Ishikawa (cell line): ENCODE results near the gene ABCC4.

ENCODE experiments used
- CEBPB ChIP-seq: IDR thresholded peaks from 2 replicates; pipeline ENCODE4 v1.6.1; 2012
- CREB1 ChIP-seq: IDR thresholded peaks from 2 replicates; pipeline ENCODE4 v1.6.1; 2012; ENCODE audit warnings: low read depth
- EGR1 ChIP-seq: IDR thresholded peaks from 2 replicates; pipeline ENCODE4 v1.6.1; 2012
- EP300 ChIP-seq: IDR thresholded peaks from 2 replicates; pipeline ENCODE4 v1.6.1; 2012; ENCODE audit warnings: borderline replicate concordance
- FOXM1 ChIP-seq: IDR thresholded peaks from 2 replicates; pipeline ENCODE4 v1.6.1; 2012; ENCODE audit warnings: low read depth, borderline replicate concordance
- MAX ChIP-seq: IDR thresholded peaks from 2 replicates; pipeline ENCODE4 v1.6.1; 2012
- NFIC ChIP-seq: IDR thresholded peaks from 2 replicates; pipeline ENCODE4 v1.6.1; 2012
- RAD21 ChIP-seq: IDR thresholded peaks from 2 replicates; pipeline ENCODE4 v1.6.1; 2012; ENCODE audit warnings: low read depth
- REST ChIP-seq: IDR thresholded peaks from 2 replicates; pipeline ENCODE4 v1.6.1; 2012; ENCODE audit warnings: low read depth, mild to moderate bottlenecking
- TAF1 ChIP-seq: IDR thresholded peaks from 2 replicates; pipeline ENCODE4 v1.6.1; 2012; ENCODE audit warnings: low read depth, mild to moderate bottlenecking
- TCF12 ChIP-seq: IDR thresholded peaks from 2 replicates; pipeline ENCODE4 v1.6.1; 2012; ENCODE audit warnings: low read depth
- TEAD4 ChIP-seq: IDR thresholded peaks from 2 replicates; pipeline ENCODE4 v1.6.1; 2012
- USF1 ChIP-seq: IDR thresholded peaks from 2 replicates; pipeline ENCODE4 v1.6.1; 2012
- YY1 ChIP-seq: IDR thresholded peaks from 2 replicates; pipeline ENCODE4 v1.6.1; 2012; ENCODE audit warnings: low read depth
- ZBTB7A ChIP-seq: IDR thresholded peaks from 2 replicates; pipeline ENCODE4 v1.6.1; 2012; ENCODE audit warnings: low read depth

The ABCC4 gene

GRCh38 chr13:95289020-95289444 is 12.2 kb downstream of the ABCC4 start:
- no peak for TF ChIP-seq TAF1
- TF ChIP-seq CEBPB: no peak
- TF ChIP-seq RAD21: no peak
- TF ChIP-seq ZBTB7A: no peak
- TF ChIP-seq EP300: no peak
- no peak for TF ChIP-seq USF1
- no peak for TF ChIP-seq TCF12
- TF ChIP-seq EGR1: no peak
- no peak for TF ChIP-seq FOXM1
- TF ChIP-seq NFIC: no peak
- no peak for TF ChIP-seq YY1
- no peak for TF ChIP-seq TEAD4
- TF ChIP-seq MAX: no peak
- TF ChIP-seq REST: no peak
- TF ChIP-seq CREB1: no peak

GRCh38 chr13:95284436-95284835 is 16.8 kb downstream of the ABCC4 start:
- TF ChIP-seq EP300 (no peak), CREB1 (no peak), TCF12 (no peak), NFIC (no peak), FOXM1 (no peak)

DNA sequence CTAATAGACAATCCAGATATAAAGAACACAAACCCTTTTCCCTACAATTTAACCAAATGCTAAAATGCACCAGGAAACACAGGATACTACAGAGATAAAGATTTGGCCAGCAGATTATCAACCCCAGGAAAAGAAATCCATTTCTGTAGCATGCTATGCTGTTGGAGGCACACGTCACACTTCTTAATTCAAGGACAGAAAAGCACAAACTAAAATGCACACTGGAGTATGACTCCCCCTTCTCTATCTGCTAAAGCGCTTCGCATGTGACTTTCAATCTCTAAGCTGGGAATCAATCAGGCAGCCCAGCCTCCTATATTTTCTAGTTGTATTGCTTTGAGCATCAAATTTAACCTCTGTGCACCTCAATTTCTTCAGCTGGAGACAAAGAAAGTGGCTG is 22.2 kb downstream of the ABCC4 start:
- no peak for TF ChIP-seq YY1
- no peak for TF ChIP-seq TAF1
- TF ChIP-seq CEBPB: no peak
- TF ChIP-seq EP300: no peak
- no peak for TF ChIP-seq TCF12
- no peak for TF ChIP-seq EGR1
- no peak for TF ChIP-seq RAD21
- TF ChIP-seq TEAD4: no peak
- no peak for TF ChIP-seq CREB1
- TF ChIP-seq ZBTB7A: no peak
- no peak for TF ChIP-seq FOXM1
- TF ChIP-seq REST: no peak
- no peak for TF ChIP-seq MAX
- no peak for TF ChIP-seq USF1
- TF ChIP-seq NFIC: no peak

- no peak for TF ChIP-seq MAX
- TF ChIP-seq NFIC: no peak
- TF ChIP-seq FOXM1: no peak
- TF ChIP-seq TAF1: no peak
Observed at GRCh38 chr13:95276037-95276505, 25.2 kb downstream of the ABCC4 start.

DNA sequence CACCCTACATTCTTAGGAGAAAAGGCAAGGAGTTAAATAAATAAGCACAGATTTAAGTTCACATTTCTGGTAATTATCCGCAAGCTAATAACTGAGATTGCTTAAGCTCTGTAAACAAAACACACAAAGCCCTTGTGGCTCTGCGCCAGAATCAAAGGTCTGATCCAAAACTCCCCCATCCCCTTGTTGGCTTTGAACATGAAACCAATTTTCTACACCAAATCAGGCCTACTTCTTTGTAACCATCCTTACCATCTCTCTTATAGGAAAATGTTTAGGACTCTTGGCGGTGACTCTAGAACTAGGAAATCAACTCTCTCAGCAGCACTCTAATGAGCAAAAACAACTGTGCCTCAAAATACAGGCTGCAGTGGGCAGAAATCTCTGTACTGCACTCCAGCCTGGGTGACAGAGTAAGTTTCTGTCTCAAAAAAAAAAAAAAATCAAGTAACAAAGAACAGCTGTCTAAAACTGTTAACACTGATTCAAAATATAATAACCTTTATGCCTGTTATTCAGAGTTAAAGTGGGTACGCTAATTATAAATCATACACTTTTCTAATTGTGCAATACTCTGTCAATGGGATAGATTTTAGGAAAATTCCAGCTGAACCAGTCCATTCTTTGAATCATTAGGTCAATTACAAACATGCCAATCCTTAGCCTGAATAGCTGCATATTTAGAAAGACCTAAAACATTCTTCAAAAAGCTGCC is 25.8 kb downstream of the ABCC4 start:
- TF ChIP-seq YY1 (no peak), TEAD4 (no peak), EGR1 (no peak), NFIC (no peak), CREB1 (no peak)

DNA sequence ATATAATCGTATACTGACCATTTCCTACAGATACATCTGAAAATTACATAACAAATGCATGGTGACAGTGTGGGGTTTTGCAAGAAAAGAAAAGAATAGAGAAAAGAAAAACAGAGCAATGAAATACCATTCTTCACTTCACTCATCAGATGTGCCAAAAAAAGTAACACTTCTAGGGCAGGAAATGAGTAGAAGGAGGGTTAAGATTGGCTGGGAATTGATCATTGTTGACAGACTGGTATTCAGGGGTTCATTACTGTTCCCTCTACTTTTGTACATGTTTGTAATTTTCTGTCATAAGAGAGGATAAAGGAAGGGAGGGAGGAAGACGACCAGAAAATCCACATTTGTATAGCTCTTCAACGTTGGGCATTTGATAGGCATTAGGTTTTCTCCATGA is 31.5 kb downstream of the ABCC4 start:
- no peak for TF ChIP-seq USF1
- no peak for TF ChIP-seq MAX
- no peak for TF ChIP-seq EP300
- TF ChIP-seq TCF12: no peak
- TF ChIP-seq NFIC: no peak
- TF ChIP-seq FOXM1: no peak
- TF ChIP-seq RAD21: no peak
- TF ChIP-seq ZBTB7A: no peak
- TF ChIP-seq YY1: no peak
- TF ChIP-seq TAF1: no peak
- TF ChIP-seq TEAD4: no peak
- TF ChIP-seq CREB1: no peak
- no peak for TF ChIP-seq REST
- TF ChIP-seq CEBPB: no peak
- TF ChIP-seq EGR1: no peak
